ENCODE data around the gene CILP2.

CILP2 gene

GRCh38 chr19:19542507-19542906, 4.4 kb downstream of the CILP2 start:
- no peak overlapping the region for H3K4me3 ChIP-seq (ENCODE audit: low read depth, low read length)
- no peak for TF ChIP-seq CTCF (IDR thresholded peaks at IDR 0.05; ENCODE audit: low read depth, low read length)

GRCh38 chr19:19543101-19543500, 5.0 kb downstream of the CILP2 start:
- no peak for TF ChIP-seq CTCF (IDR thresholded peaks at IDR 0.05; ENCODE audit: low read depth, low read length)
- H3K4me3 ChIP-seq (ENCODE audit: low read depth, low read length), result no peak overlapping the region

- no peak for TF ChIP-seq CTCF (IDR thresholded peaks at IDR 0.05; ENCODE audit: low read depth, low read length)
- H3K4me3 ChIP-seq (ENCODE audit: low read depth, low read length), result no peak overlapping the region
Observed at GRCh38 chr19:19543640-19544039, 5.6 kb downstream of the CILP2 start.

GRCh38 chr19:19544257-19544953, 6.3 kb downstream of the CILP2 start:
- TF ChIP-seq CTCF (IDR thresholded peaks at IDR 0.05; ENCODE audit: low read depth, low read length), result no peak
- H3K4me3 ChIP-seq (ENCODE audit: low read depth, low read length), result no peak overlapping the region

GRCh38 chr19:19544954-19545591, 7.0 kb downstream of the CILP2 start:
- no peak for TF ChIP-seq CTCF (IDR thresholded peaks at IDR 0.05; ENCODE audit: low read depth, low read length)
- H3K4me3 ChIP-seq (ENCODE audit: low read depth, low read length), result no peak overlapping the region

DNA sequence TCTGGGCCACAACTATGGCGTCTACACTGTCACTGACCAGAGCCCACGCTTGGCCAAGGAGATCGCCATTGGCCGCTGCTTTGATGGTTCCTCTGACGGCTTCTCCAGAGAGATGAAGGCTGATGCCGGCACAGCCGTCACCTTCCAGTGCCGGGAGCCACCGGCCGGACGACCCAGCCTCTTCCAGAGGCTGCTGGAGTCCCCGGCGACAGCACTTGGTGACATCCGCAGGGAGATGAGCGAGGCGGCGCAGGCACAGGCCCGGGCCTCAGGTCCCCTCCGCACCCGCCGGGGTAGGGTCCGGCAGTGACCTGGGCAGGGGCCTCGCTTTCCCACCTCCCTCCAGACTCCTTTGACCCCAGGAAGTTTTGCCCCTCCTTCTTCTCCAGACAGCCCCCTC, 7.6 kb downstream of the CILP2 start:
- H3K4me3 ChIP-seq (ENCODE audit: low read depth, low read length), result no peak overlapping the region
- no peak for TF ChIP-seq CTCF (IDR thresholded peaks at IDR 0.05; ENCODE audit: low read depth, low read length)

DNA sequence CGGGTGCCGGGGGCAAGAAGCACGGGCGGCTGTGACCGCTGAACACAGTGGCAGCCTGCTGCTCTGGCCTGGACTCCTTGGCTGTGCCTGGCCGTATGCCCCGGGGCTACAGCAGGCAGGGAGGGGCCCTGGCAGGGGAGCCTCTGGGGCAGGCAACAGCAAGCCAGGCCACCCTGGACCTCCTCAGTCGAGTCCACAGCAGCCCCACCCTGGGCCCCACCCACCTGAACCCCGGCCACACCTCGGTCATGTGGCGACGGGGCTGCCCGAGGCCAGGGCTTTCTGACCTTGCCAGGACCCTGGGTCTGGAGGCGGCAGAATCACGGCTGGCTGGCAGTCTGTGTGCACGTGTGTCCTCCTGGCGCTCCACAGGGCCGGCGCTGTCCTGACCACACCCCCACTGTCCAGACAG, 8.7 kb downstream of the CILP2 start:
- H3K4me3 ChIP-seq (ENCODE audit: low read depth, low read length), result no peak overlapping the region
- TF ChIP-seq CTCF (IDR thresholded peaks at IDR 0.05; ENCODE audit: low read depth, low read length), result no peak
